Dendritic cell treated with granulocyte-macrophage colony-stimulating factor and Interleukin-4, amounts not matched to agents 40 ng/mL and 50 ng/mL, for 4 days (primary cell): ENCODE results near the gene NPIPA5.
"Not testable (repeated sequence)": the region's sequence is repeated elsewhere in the genome, so short reads cannot be mapped to it uniquely, and the experiment has no call there.

Experiments used
- H3K27ac Mint-ChIP-seq: one replicate; pipeline ENCODE4 v1.8.0; 2022; ENCODE audit warnings: mild to moderate bottlenecking, mixed read lengths
- H3K27me3 Mint-ChIP-seq: one replicate; pipeline ENCODE4 v1.8.0; 2022; ENCODE audit warnings: mild to moderate bottlenecking, mixed read lengths
- H3K36me3 Mint-ChIP-seq: one replicate; pipeline ENCODE4 v1.8.0; 2022; ENCODE audit warnings: low read depth, mixed read lengths
- H3K4me1 Mint-ChIP-seq: one replicate; pipeline ENCODE4 v1.8.0; 2022; ENCODE audit warnings: low read depth, mixed read lengths
- H3K4me3 Mint-ChIP-seq: one replicate; pipeline ENCODE4 v1.8.0; 2022; ENCODE audit warnings: mild to moderate bottlenecking, moderate library complexity, mixed read lengths
- H3K9me3 Mint-ChIP-seq: one replicate; pipeline ENCODE4 v1.8.0; 2022; ENCODE audit warnings: mixed read lengths
- intact Hi-C: fragments of 100-400 bp; cut with micrococcal nuclease; formaldehyde crosslinking; loops from one replicate; pipeline ENCODE4 v1.15.0; 2022

Gene NPIPA5

GRCh38 chr16:15400314-15400713, 22.2 kb upstream of the NPIPA5 start:
- H3K4me3 Mint-ChIP-seq, H3K27ac Mint-ChIP-seq, intact Hi-C loops, H3K36me3 Mint-ChIP-seq, H3K9me3 Mint-ChIP-seq: not testable (repeated sequence)
- H3K27me3 Mint-ChIP-seq: peaks cover 15% of the 10 kb centered on the region
- H3K4me1 Mint-ChIP-seq: peaks cover 35% of the 10 kb centered on the region

- Mint-ChIP-seq H3K4me3 (no peak overlapping the region), H3K27me3 (peaks cover 24% of the 10 kb centered on the region), H3K27ac (no peak overlapping the region)
Observed at GRCh38 chr16:15399317-15399716, 21.2 kb upstream of the NPIPA5 start.

GRCh38 chr16:15398618-15399316, 20.7 kb upstream of the NPIPA5 start:
- Mint-ChIP-seq H3K9me3 (no peaks in the 10 kb centered on the region), H3K27me3 (peaks cover 24% of the 10 kb centered on the region), H3K4me3 (no peak overlapping the region), H3K4me1 (peaks cover 21% of the 10 kb centered on the region), H3K36me3 (no peaks in the 10 kb centered on the region), H3K27ac (no peak overlapping the region)
- intact Hi-C loops: no loop called here

More at GRCh38 chr16:15399317-15399716, 21.2 kb upstream of the NPIPA5 start:
- intact Hi-C loops: no loop called here
- Mint-ChIP-seq H3K9me3 (no peaks in the 10 kb centered on the region), H3K4me1 (peaks cover 26% of the 10 kb centered on the region), H3K36me3 (no peaks in the 10 kb centered on the region)

- Mint-ChIP-seq H3K27me3 (peaks cover 24% of the 10 kb centered on the region), H3K9me3 (no peaks in the 10 kb centered on the region), H3K4me3 (no peak overlapping the region), H3K4me1 (peaks cover 5% of the 10 kb centered on the region), H3K27ac (no peak overlapping the region), H3K36me3 (no peaks in the 10 kb centered on the region)
- intact Hi-C loops: no loop called here
Observed at GRCh38 chr16:15396948-15397594, 19.0 kb upstream of the NPIPA5 start.

- H3K9me3 Mint-ChIP-seq, H3K36me3 Mint-ChIP-seq, H3K4me1 Mint-ChIP-seq, H3K4me3 Mint-ChIP-seq, intact Hi-C loops, H3K27ac Mint-ChIP-seq: not testable (repeated sequence)
- H3K27me3 Mint-ChIP-seq: peaks cover 24% of the 10 kb centered on the region
Observed at GRCh38 chr16:15396509-15396829, 18.4 kb upstream of the NPIPA5 start.

GRCh38 chr16:15395631-15396508, 17.8 kb upstream of the NPIPA5 start, which contains the start of gene MPV17L:
MPV17L (plus strand) TSS chr16:15395754; CDS start chr16:15395898, 144 bp downstream.
- peak within 1 kb of the TSS; percentile 56 for H3K4me3 Mint-ChIP-seq
- intact Hi-C loops, H3K36me3 Mint-ChIP-seq, H3K27ac Mint-ChIP-seq, H3K9me3 Mint-ChIP-seq, H3K4me1 Mint-ChIP-seq: not testable (repeated sequence)
- peaks cover 24% of the 10 kb centered on the region for H3K27me3 Mint-ChIP-seq

- H3K4me3 Mint-ChIP-seq, H3K4me1 Mint-ChIP-seq, intact Hi-C loops, H3K27ac Mint-ChIP-seq, H3K36me3 Mint-ChIP-seq, H3K9me3 Mint-ChIP-seq: not testable (repeated sequence)
- H3K27me3 Mint-ChIP-seq: peaks cover 24% of the 10 kb centered on the region
Observed at GRCh38 chr16:15393025-15393424, 14.9 kb upstream of the NPIPA5 start.

- intact Hi-C loops, H3K27ac Mint-ChIP-seq, H3K4me1 Mint-ChIP-seq, H3K9me3 Mint-ChIP-seq, H3K36me3 Mint-ChIP-seq, H3K27me3 Mint-ChIP-seq, H3K4me3 Mint-ChIP-seq: not testable (repeated sequence)
Observed at GRCh38 chr16:15389916-15390315, 11.8 kb upstream of the NPIPA5 start.

- H3K27me3 Mint-ChIP-seq, intact Hi-C loops, H3K36me3 Mint-ChIP-seq, H3K4me3 Mint-ChIP-seq, H3K27ac Mint-ChIP-seq, H3K4me1 Mint-ChIP-seq, H3K9me3 Mint-ChIP-seq: not testable (repeated sequence)
Observed at GRCh38 chr16:15388060-15388459, 10.0 kb upstream of the NPIPA5 start.

- H3K4me1 Mint-ChIP-seq, intact Hi-C loops: not testable (repeated sequence)
Observed at GRCh38 chr16:15382810-15383209, 4.7 kb upstream of the NPIPA5 start.

GRCh38 chr16:15357495-15357894, 20.6 kb downstream of the NPIPA5 start:
- H3K4me3 Mint-ChIP-seq, H3K36me3 Mint-ChIP-seq, intact Hi-C loops, H3K27ac Mint-ChIP-seq, H3K9me3 Mint-ChIP-seq, H3K4me1 Mint-ChIP-seq, H3K27me3 Mint-ChIP-seq: not testable (repeated sequence)

More at GRCh38 chr16:15382810-15383209, 4.7 kb upstream of the NPIPA5 start:
- not testable (repeated sequence) for H3K27me3 Mint-ChIP-seq, H3K9me3 Mint-ChIP-seq, H3K36me3 Mint-ChIP-seq, H3K4me3 Mint-ChIP-seq, H3K27ac Mint-ChIP-seq

GRCh38 chr16:15354846-15355245, 23.2 kb downstream of the NPIPA5 start:
- H3K27me3 Mint-ChIP-seq, H3K4me1 Mint-ChIP-seq, H3K36me3 Mint-ChIP-seq, intact Hi-C loops, H3K4me3 Mint-ChIP-seq, H3K27ac Mint-ChIP-seq, H3K9me3 Mint-ChIP-seq: not testable (repeated sequence)

GRCh38 chr16:15352852-15353251, 25.2 kb downstream of the NPIPA5 start:
- intact Hi-C loops, H3K27ac Mint-ChIP-seq, H3K4me1 Mint-ChIP-seq, H3K36me3 Mint-ChIP-seq, H3K27me3 Mint-ChIP-seq, H3K4me3 Mint-ChIP-seq, H3K9me3 Mint-ChIP-seq: not testable (repeated sequence)

GRCh38 chr16:15351745-15352144, 26.3 kb downstream of the NPIPA5 start:
- H3K36me3 Mint-ChIP-seq, intact Hi-C loops, H3K9me3 Mint-ChIP-seq, H3K4me3 Mint-ChIP-seq, H3K4me1 Mint-ChIP-seq, H3K27ac Mint-ChIP-seq, H3K27me3 Mint-ChIP-seq: not testable (repeated sequence)
